H1 (cell line): ENCODE data around the gene SF3B2. TPM values are rescaled to one million over a fixed set of nuclear protein-coding genes. Genes with fewer than 3 reads are reported as not detected.

ENCODE experiments used
- CTCF ChIA-PET: fragments of 300-600 bp; sonication (Branson Sonifier 250); formaldehyde crosslinking; loops from one replicate; lab custom pipeline; 2021; ENCODE audit not compliant: partially characterized antibody; lab: Charles Lee
- POLR2A ChIA-PET: fragments of 300-600 bp; sonication (Branson Sonifier 250); formaldehyde crosslinking; loops from one replicate; lab custom pipeline; 2021; ENCODE audit warnings: inconsistent platforms; ENCODE audit not compliant: partially characterized antibody; lab: Charles Lee
- DNase-seq, 2 experiments: peaks; one replicate each; pipeline versions ENCODE4 v3.0.0 to v3.0.0-alpha.2; 2010 to 2022; ENCODE audit warnings: low spot score in 2 of 2, low read depth in 1 of 2, mixed read lengths in 1 of 2
- FAIRE-seq: peaks from 2 replicates; lab custom pipeline; 2011; peaks lifted over from hg19 to GRCh38; lab: Jason Lieb, UNC
- H2AFZ ChIP-seq: 2 replicates; pipeline ENCODE4 v1.8.1; 2012; ENCODE audit warnings: low read length, inconsistent platforms
- H2AK5ac ChIP-seq: 2 replicates; pipeline ENCODE4 v1.6.1; 2013; ENCODE audit warnings: low read depth, low read length
- H2BK120ac ChIP-seq: replicated peaks from 2 replicates; pipeline ENCODE3; 2013; ENCODE audit warnings: low read depth, low read length, inconsistent platforms
- H2BK12ac ChIP-seq: 2 replicates; pipeline ENCODE4 v1.6.1; 2013; ENCODE audit warnings: low read depth, low read length
- H2BK15ac ChIP-seq: 2 replicates; pipeline ENCODE4 v1.6.1; 2013; ENCODE audit warnings: low read length
- H2BK20ac ChIP-seq: 2 replicates; pipeline ENCODE4 v1.6.1; 2013; ENCODE audit warnings: low read length
- H2BK5ac ChIP-seq: 2 replicates; pipeline ENCODE4 v1.6.1; 2013; ENCODE audit warnings: low read depth, low read length
- H3K14ac ChIP-seq: 2 replicates; pipeline ENCODE4 v1.6.1; 2013; ENCODE audit warnings: inconsistent platforms; ENCODE audit not compliant: insufficient read length
- H3K18ac ChIP-seq: 2 replicates; pipeline ENCODE4 v1.6.1; 2013; ENCODE audit warnings: low read length; ENCODE audit errors: extremely low read depth
- H3K23ac ChIP-seq: 2 replicates; pipeline ENCODE4 v1.6.1; 2013; ENCODE audit warnings: inconsistent platforms; ENCODE audit not compliant: insufficient read length
- H3K23me2 ChIP-seq: 2 replicates; pipeline ENCODE4 v1.6.1; 2013; ENCODE audit warnings: low read depth, low read length
- H3K27ac ChIP-seq: 2 replicates; pipeline ENCODE4 v1.6.1; 2011; ENCODE audit warnings: low read depth, low read length, inconsistent platforms
- H3K27me3 ChIP-seq, 4 experiments: replicated peaks in 1 of 4; 1 replicate in 1 of 4; 2 replicates in 3 of 4; pipeline versions ENCODE4 v1.6.1 to v1.8.1; 2011 to 2013; ENCODE audit warnings: low read length in 3 of 4, mild to moderate bottlenecking in 3 of 4, inconsistent platforms in 2 of 4, mixed read lengths in 2 of 4, moderate library complexity in 1 of 4; ENCODE audit not compliant: control insufficient read depth in 3 of 4, insufficient read depth in 3 of 4; ENCODE audit errors: extremely low read depth in 1 of 4
- H3K36me3 ChIP-seq, 4 experiments: 2 replicates each; pipeline versions ENCODE4 v1.6.1 to v1.8.1; 2011 to 2013; ENCODE audit warnings: mild to moderate bottlenecking in 4 of 4, low read length in 3 of 4, moderate library complexity in 2 of 4, control low read depth in 1 of 4, inconsistent platforms in 1 of 4; ENCODE audit not compliant: insufficient read depth in 4 of 4, control insufficient read depth in 2 of 4
- H3K4ac ChIP-seq: replicated peaks from 2 replicates; pipeline ENCODE3; 2013; ENCODE audit warnings: low read length, low read depth, mixed read lengths, inconsistent platforms; ENCODE audit not compliant: insufficient read length
- H3K4me1 ChIP-seq, 4 experiments: replicated peaks in 1 of 4; 1 replicate in 1 of 4; 2 replicates in 3 of 4; pipeline versions ENCODE4 v1.6.1 to v1.8.1; 2011 to 2013; ENCODE audit warnings: low read length in 3 of 4, inconsistent platforms in 2 of 4, mixed read lengths in 1 of 4; ENCODE audit not compliant: insufficient read depth in 4 of 4, control insufficient read depth in 3 of 4
- H3K4me2 ChIP-seq, 2 experiments: 2 replicates each; pipeline versions ENCODE4 v1.6.1 to v1.8.1; 2011 to 2013; ENCODE audit warnings: low read depth in 2 of 2, low read length in 2 of 2, control low read depth in 1 of 2, inconsistent platforms in 1 of 2, mild to moderate bottlenecking in 1 of 2; ENCODE audit not compliant: insufficient read depth in 1 of 2
- H3K4me3 ChIP-seq, 4 experiments: fragments of 200-600, 300-600 bp in 1 of 4; sonication (generic), shearing (Covaris generic), sonication (Bioruptor Twin) in 1 of 4; 2 replicates each; pipeline versions ENCODE4 v1.5.1 to v1.8.1; 2011 to 2016; ENCODE audit warnings: low read length in 4 of 4, low read depth in 3 of 4, control low read depth in 2 of 4, inconsistent platforms in 2 of 4, mild to moderate bottlenecking in 2 of 4, mixed read lengths in 1 of 4, moderate library complexity in 1 of 4; ENCODE audit not compliant: insufficient read depth in 2 of 4; ENCODE audit errors: extremely low read depth in 1 of 4
- H3K56ac ChIP-seq: replicated peaks from 2 replicates; pipeline ENCODE3; 2013; ENCODE audit warnings: low read depth, mild to moderate bottlenecking, mixed read lengths, low read length, inconsistent platforms; ENCODE audit not compliant: insufficient read length
- H3K79me1 ChIP-seq: 2 replicates; pipeline ENCODE4 v1.6.1; 2013; ENCODE audit warnings: low read depth, low read length, control low read depth
- H3K79me2 ChIP-seq, 2 experiments: 2 replicates each; pipeline versions ENCODE4 v1.6.1 to v1.8.1; 2012 to 2013; ENCODE audit warnings: low read length in 2 of 2, mild to moderate bottlenecking in 2 of 2, inconsistent platforms in 1 of 2; ENCODE audit not compliant: insufficient read depth in 2 of 2, control insufficient read depth in 1 of 2
- H3K9ac ChIP-seq, 4 experiments: replicated peaks in 1 of 4; 1 replicate in 1 of 4; 2 replicates in 3 of 4; pipeline versions ENCODE4 v1.6.1 to v1.8.1; 2011 to 2013; ENCODE audit warnings: low read depth in 3 of 4, low read length in 3 of 4, control low read depth in 2 of 4, mild to moderate bottlenecking in 2 of 4, moderate library complexity in 2 of 4, inconsistent platforms in 1 of 4; ENCODE audit errors: extremely low read depth in 1 of 4
- H3K9me3 ChIP-seq, 2 experiments: 2 replicates each; pipeline versions ENCODE4 v1.6.1 to v1.8.1; 2012 to 2013; ENCODE audit warnings: mild to moderate bottlenecking in 2 of 2, moderate library complexity in 2 of 2, control low read depth in 1 of 2, inconsistent platforms in 1 of 2, low read depth in 1 of 2, low read length in 1 of 2, mixed read lengths in 1 of 2; ENCODE audit not compliant: insufficient read depth in 2 of 2
- H4K20me1 ChIP-seq, 2 experiments: replicated peaks in 1 of 2; 2 replicates each; pipeline versions ENCODE3 to v1.8.1; 2011 to 2013; ENCODE audit warnings: inconsistent platforms in 2 of 2, low read length in 2 of 2, mild to moderate bottlenecking in 1 of 2; ENCODE audit not compliant: insufficient read depth in 2 of 2, control insufficient read depth in 1 of 2
- H4K5ac ChIP-seq: 2 replicates; pipeline ENCODE4 v1.6.1; 2013; ENCODE audit warnings: low read length, low read depth, mixed read lengths, inconsistent platforms; ENCODE audit not compliant: insufficient read length
- H4K8ac ChIP-seq: 2 replicates; pipeline ENCODE4 v1.8.0; 2013; ENCODE audit warnings: mild to moderate bottlenecking, moderate library complexity, low read length, inconsistent platforms; ENCODE audit not compliant: insufficient read depth; ENCODE audit errors: extremely low read depth
- H4K91ac ChIP-seq: replicated peaks from 2 replicates; pipeline ENCODE3; 2013; ENCODE audit warnings: low read length, mixed read lengths, inconsistent platforms; ENCODE audit not compliant: insufficient read length
- ASH2L ChIP-seq: fragments of 200-600, 300-600 bp; sonication (generic); IDR thresholded peaks from one replicate; pipeline ENCODE4 v1.7.1; 2017; ENCODE audit warnings: low read length
- EP300 ChIP-seq, 2 experiments: IDR thresholded peaks; 1 replicate in 1 of 2; 2 replicates in 1 of 2; pipeline ENCODE4 v1.6.1; 2011 to 2012; ENCODE audit warnings: low read depth in 2 of 2, low read length in 2 of 2, mild to moderate bottlenecking in 2 of 2, borderline replicate concordance in 1 of 2, inconsistent platforms in 1 of 2, moderate library complexity in 1 of 2
- KDM1A ChIP-seq: fragments of 200-600, 300-600 bp; sonication (generic); IDR thresholded peaks from 2 replicates; pipeline ENCODE4 v1.7.1; 2016; ENCODE audit warnings: mild to moderate bottlenecking, low read length, borderline replicate concordance
- TAF1 ChIP-seq: IDR thresholded peaks from 2 replicates; pipeline ENCODE4 v1.6.1; 2011; ENCODE audit warnings: mild to moderate bottlenecking, low read depth, low read length
- WGBS, 2 experiments: shearing (Covaris generic) in 1 of 2; methylation state at CpG; one replicate each; pipeline versions ENCODE4 v1.1.6 to v1.1.7; 2013 to 2015; ENCODE audit warnings: low lambda C conversion rate in 2 of 2, mixed read lengths in 2 of 2, inconsistent platforms in 1 of 2, low coverage in 1 of 2, missing lambda C conversion rate in 1 of 2; ENCODE audit not compliant: insufficient replicate concordance in 2 of 2, insufficient coverage in 1 of 2, insufficient read length in 1 of 2; ENCODE audit errors: extremely low coverage in 1 of 2, missing lambda C conversion rate in 1 of 2; 5-methylcytosine and 5-hydroxymethylcytosine counted together
- polyA plus RNA-seq, 7 experiments: library from polyadenylated mRNA; depleted of rRNA in 3 of 7; stranded (reverse) in 5 of 7; unstranded in 2 of 7; fragments of >200 nt in 5 of 7; fragments of 200-250 nt in 2 of 7; gene quantifications; 1 replicate in 5 of 7; 2 replicates in 1 of 7; 4 replicates in 1 of 7; pipeline versions ENCODE4 v1.2.1 to v1.2.3, GENCODE V29; 2011 to 2013; ENCODE audit warnings: missing spikeins in 2 of 7, mixed read lengths in 2 of 7
- total RNA-seq: library from RNA; stranded (reverse); fragmentation: NEBNext Ultra II Directional; extraction: Animal tissue kit (Norgen Biotek cat#: 25700); gene quantifications from 2 replicates; pipeline ENCODE4 v1.2.1, GENCODE V29; 2021
- TF ChIP-seq, protein P1 (sequence below): IDR thresholded peaks from 2 replicates; pipeline ENCODE4 v1.6.1; 2012; ENCODE audit warnings: inconsistent platforms

The SF3B2 gene
- total and polyA plus RNA-seq, 2 of the 8 experiments (the other 6 are each of a cell fraction or from before 2014, with no cell fraction given): 182 to 237 TPM

DNA sequence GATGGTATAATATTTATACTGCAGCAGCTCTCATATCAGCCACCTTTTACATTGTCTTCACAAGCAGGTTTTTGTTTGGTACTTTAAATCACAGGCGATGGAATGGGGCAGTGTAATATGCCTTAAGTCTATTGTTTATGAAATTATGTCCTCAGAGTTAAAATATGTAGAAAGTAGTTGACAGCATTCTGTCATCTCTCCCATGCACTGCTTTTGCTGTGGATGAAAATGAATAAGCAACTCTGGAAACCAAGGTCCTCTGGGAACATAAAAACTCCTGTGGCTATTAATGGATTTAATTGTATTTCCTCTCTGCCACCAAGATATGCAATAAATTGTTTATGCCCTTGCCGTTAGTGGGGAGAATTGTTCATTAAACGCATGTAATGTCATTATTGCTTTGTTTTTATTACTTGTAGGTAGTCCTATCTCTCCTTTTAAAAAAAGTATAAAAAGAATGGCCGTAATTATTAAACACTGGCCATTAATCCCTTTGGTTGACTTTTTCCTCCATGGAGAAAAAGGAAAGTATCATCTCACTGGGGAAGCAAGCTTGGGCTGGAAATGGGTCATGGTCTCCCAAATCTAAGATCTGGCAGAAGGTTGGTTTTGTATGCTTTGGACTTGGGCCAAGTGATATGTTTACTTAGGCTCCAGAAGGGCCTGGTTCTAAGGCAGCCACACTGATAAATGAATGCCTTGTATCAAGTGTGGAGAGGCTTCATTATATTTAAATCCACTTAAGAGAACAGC lies 31.0 kb downstream of the SF3B2 start:
- H2AK5ac ChIP-seq: no peak overlapping the region
- H2BK12ac ChIP-seq: no peak overlapping the region
- peaks cover 3% of the 10 kb centered on the region for H3K79me1 ChIP-seq
- DNase-seq (no peak), FAIRE-seq (no peak)
- H3K18ac ChIP-seq: no peak overlapping the region
- POLR2A ChIA-PET: interaction anchor here (2.4 kb wide), 1 partner anchor 12 kb away, joined by 9 read pairs; the partner anchor contains the start of gene PACS1
- no peak overlapping the region for H4K91ac ChIP-seq
- TF ChIP-seq TAF1: no peak
- TF ChIP-seq ASH2L: no peak
- no peak for TF ChIP-seq EP300 (IDR thresholded peaks at IDR 0.05; ENCODE audit: borderline replicate concordance in 1 of 2, low read depth in 2 of 2, low read length in 2 of 2)
- no peak for TF ChIP-seq KDM1A
- TF ChIP-seq, protein P1, sequence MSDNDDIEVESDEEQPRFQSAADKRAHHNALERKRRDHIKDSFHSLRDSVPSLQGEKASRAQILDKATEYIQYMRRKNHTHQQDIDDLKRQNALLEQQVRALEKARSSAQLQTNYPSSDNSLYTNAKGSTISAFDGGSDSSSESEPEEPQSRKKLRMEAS: no peak
- TF ChIP-seq, all 59 proteins: peak for 0
- Histone ChIP-seq H2BK15ac (no peak overlapping the region), H3K4me3 (no peak overlapping the region), H2BK20ac (no peak overlapping the region), H3K36me3 (no peaks in the 10 kb centered on the region), H3K56ac (no peak overlapping the region), H3K23ac (no peak overlapping the region), H3K23me2 (no peaks in the 10 kb centered on the region; the same call in 1 of the 2 replicates), H3K9me3 (no peaks in the 10 kb centered on the region), H4K5ac (no peak overlapping the region), H2BK120ac (no peak overlapping the region), H3K14ac (no peak overlapping the region), H2AFZ (no peak overlapping the region), H2BK5ac (no peak overlapping the region), H3K27me3 (no peaks in the 10 kb centered on the region), H3K4me2 (no peak overlapping the region), H4K20me1 (no peaks in the 10 kb centered on the region), H3K4me1 (peaks cover 0 to 3% (median under 1%) of the 10 kb centered on the region in 4 experiments; a peak in 1 of 7 replicates), H3K27ac (no peak overlapping the region), H4K8ac (no peak overlapping the region), H3K4ac (no peak overlapping the region), H3K9ac (no peak overlapping the region), H3K79me2 (no peaks in the 10 kb centered on the region; a peak in 1 of 4 replicates)
- WGBS, 2 experiments: 87% methylated on average over 4 of the region's 4 CpGs; no CpG with 5 or more reads in 1 of the 2 experiments
- CTCF ChIA-PET: interaction anchor here (0.9 to 1.9 kb wide), 3 partner anchors 15 to 52 kb away, joined by 3 to 7 read pairs (median 4); no protein-coding TSS in a partner anchor
